Activated T-helper 1 cell treated with anti-CD3 and anti-CD28 coated beads, Interleukin-12 subunit alpha, Interleukin-12 subunit beta, Interleukin-2, Interleukin-4 antibody, amounts not matched to agents 30 ng/mL and 10 ng/mL and 1 ng/mL, durations not matched to agents 14 hours and 24 hours and 36 hours (primary cell): Measurements from ENCODE around the gene HARS2. TPM values are rescaled to one million over a fixed set of nuclear protein-coding genes. Genes with fewer than 3 reads are reported as not detected.
A peak's percentile ranks its signal among the peaks of the same experiment; 100 is the strongest.
"Not testable (repeated sequence)": the region's sequence is repeated elsewhere in the genome, so short reads cannot be mapped to it uniquely, and the experiment has no call there.

ENCODE experiments used
- DNase-seq: peaks from one replicate; pipeline ENCODE4 v3.0.0; 2021; ENCODE audit warnings: low spot score
- H3K27ac Mint-ChIP-seq: one replicate; pipeline ENCODE4 v1.8.0; 2021; ENCODE audit warnings: mild to moderate bottlenecking, mixed read lengths
- H3K27me3 Mint-ChIP-seq: one replicate; pipeline ENCODE4 v1.8.0; 2022; ENCODE audit warnings: mild to moderate bottlenecking, moderate library complexity, mixed read lengths; ENCODE audit not compliant: insufficient read depth
- H3K36me3 Mint-ChIP-seq: one replicate; pipeline ENCODE4 v1.8.0; 2021; ENCODE audit warnings: low read depth, mixed read lengths
- H3K4me1 Mint-ChIP-seq: one replicate; pipeline ENCODE4 v1.8.0; 2021; ENCODE audit warnings: low read depth, mixed read lengths
- H3K4me3 Mint-ChIP-seq: one replicate; pipeline ENCODE4 v1.8.0; 2021; ENCODE audit warnings: mild to moderate bottlenecking, moderate library complexity, mixed read lengths
- H3K9me3 Mint-ChIP-seq: one replicate; pipeline ENCODE4 v1.8.0; 2021; ENCODE audit warnings: mixed read lengths
- intact Hi-C: fragments of 100-400 bp; cut with micrococcal nuclease; formaldehyde crosslinking; loops from one replicate; pipeline ENCODE4 v1.15.1; 2024
- total RNA-seq: library from RNA; stranded (reverse); gene quantifications from 2 replicates; pipeline ENCODE4 v1.2.3, GENCODE V29; 2022

Gene HARS2
- total RNA-seq, 1 donor from 2014 or later, result 31.2 TPM

DNA sequence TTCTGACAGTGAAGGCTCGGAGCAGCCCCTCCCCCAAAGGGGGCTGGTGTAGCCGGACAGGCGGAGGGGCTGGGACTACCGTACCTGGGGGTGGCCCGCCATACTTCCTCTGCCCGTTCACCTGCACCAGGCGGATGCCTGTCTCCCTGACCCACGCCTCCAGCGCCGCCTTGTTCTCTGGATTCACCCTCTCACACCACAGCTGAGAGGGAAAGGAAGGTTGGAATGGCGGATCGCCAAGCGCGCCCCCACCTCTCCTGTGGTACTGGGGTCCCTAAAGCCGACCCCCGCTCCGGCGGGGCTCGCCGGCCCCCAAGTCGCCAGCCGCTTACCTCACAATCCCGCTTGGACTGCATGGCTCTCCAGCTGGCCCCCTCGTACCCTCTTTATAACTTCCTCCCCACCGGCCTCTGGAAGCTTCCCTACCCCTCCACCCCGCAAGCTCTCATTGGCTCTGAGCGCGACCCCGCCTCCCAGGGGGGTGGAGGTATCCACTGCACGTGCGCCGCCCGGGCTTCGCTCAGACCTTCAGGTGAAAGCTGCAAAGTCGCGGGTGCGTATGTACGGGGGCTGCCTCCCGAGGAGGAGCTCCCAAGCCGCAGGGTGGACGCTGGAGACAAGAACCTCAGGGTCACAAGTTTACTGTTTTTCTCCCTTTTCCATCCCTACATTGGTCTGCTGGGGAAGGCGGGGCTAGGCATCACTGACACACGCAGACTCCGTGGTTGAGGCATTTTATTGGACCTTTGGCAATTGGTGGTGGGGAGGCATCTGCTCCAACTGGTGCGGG is 17.9 kb upstream of the HARS2 start, which contains the start of gene DND1:
Gene DND1 (minus strand): TSS at position 390 of the 790 bp plus-strand sequence. CDS start 34 bp downstream, at position 356.
- Mint-ChIP-seq H3K9me3 (no peaks in the 10 kb centered on the region), H3K27ac (no peak within 1 kb of the TSS), H3K36me3 (peaks cover 46% of the 10 kb centered on the region), H3K4me1 (peaks cover 12% of the 10 kb centered on the region), H3K27me3 (no peaks in the 10 kb centered on the region), H3K4me3 (no peak within 1 kb of the TSS)
- intact Hi-C loops, result no loop called here
- DNase-seq, result no peak

DNA sequence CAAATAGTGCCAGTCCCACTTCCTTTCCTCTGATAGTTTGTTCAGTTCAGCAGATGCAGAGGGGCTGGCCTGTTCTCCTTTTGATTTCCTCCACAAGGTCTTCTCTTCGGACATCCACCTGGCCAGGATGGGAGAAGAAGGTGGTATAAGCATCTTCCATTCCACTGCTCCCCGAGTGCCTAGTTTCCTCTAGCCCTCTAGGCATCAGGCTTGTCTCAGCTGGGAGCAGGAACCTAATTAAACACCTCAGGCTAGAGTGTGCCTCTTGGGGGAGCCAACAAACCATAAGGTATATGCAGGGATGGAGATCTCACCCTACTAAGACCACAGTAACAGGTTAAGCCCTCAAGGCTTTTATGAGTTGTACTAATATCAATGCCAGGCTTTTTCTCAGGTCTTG is 17.0 kb upstream of the HARS2 start:
- no peaks in the 10 kb centered on the region for H3K9me3 Mint-ChIP-seq
- H3K36me3 Mint-ChIP-seq, result peaks cover 47% of the 10 kb centered on the region
- H3K27me3 Mint-ChIP-seq, result no peaks in the 10 kb centered on the region
- no peak overlapping the region for H3K4me3 Mint-ChIP-seq
- intact Hi-C loops, result no loop called here
- no peak overlapping the region for H3K27ac Mint-ChIP-seq
- H3K4me1 Mint-ChIP-seq, result peaks cover 12% of the 10 kb centered on the region
- DNase-seq, result no peak

DNA sequence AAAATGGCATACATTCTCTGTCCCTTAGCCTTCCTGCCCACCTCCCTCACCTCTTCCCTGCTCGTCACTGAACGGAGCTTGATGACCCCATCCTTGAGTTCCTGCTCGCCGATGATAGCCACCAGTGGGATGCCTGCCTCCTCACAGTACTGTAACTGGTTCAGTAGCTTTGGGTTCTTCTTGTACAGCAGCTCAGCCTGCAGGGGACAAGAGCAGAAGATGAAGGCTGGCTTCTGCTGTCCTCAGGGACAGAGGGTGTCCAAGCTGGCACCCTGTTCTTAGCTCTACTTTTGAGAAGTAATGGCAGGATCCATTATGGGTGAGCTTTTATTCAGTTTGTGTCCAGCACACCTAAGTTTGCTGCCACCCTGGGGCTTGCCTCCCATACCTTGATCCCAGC is 16.6 kb upstream of the HARS2 start:
- Mint-ChIP-seq H3K27me3 (no peaks in the 10 kb centered on the region), H3K36me3 (peaks cover 47% of the 10 kb centered on the region), H3K27ac (no peak overlapping the region), H3K9me3 (no peaks in the 10 kb centered on the region), H3K4me3 (no peak overlapping the region), H3K4me1 (peaks cover 12% of the 10 kb centered on the region)
- intact Hi-C loops, result no loop called here
- no peak for DNase-seq

DNA sequence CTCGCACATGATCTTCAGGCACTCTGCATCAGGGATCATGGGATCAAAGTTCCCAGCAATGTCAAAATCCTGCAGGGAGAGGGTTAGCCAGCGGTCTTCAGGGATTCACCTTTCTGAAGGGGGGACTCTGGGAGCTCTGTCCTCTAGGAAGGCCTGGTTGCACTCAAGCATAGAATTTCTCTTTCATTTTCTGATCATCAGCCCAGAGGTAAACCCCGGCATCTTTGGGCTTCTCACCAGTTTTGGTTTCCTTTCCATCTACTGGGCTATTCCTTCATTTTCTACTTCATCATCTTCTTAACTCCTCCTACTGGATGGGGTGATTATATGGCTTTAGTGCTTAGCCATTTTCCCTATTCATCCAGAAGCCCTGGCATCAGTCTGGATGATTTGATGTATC is 13.3 kb upstream of the HARS2 start:
- Mint-ChIP-seq H3K27ac (peak overlapping the region; percentile 71), H3K27me3 (no peaks in the 10 kb centered on the region), H3K9me3 (no peaks in the 10 kb centered on the region), H3K4me3 (no peak overlapping the region), H3K4me1 (peaks cover 12% of the 10 kb centered on the region), H3K36me3 (peaks cover 41% of the 10 kb centered on the region)
- intact Hi-C loops, result no loop called here
- DNase-seq, result no peak

DNA sequence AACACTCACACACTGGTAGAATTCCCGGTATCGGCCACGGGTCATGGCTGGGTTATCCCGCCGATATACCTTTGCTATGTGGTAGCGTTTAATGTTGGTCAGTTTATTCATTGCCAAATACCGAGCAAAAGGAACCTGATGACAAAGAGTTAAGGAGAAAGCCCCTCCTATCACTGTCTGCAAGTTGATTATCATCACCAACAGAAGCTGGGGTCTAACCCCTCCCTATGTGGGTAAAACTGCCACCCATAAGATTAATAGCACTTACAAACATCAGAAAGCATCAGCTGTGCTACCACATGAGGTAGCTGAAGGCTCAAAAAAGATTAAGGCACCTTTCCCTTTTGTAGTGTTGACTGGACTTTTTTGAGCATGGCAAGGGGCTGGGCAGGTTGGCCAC is 12.3 kb upstream of the HARS2 start:
- DNase-seq, result no peak
- H3K27me3 Mint-ChIP-seq, result no peaks in the 10 kb centered on the region
- intact Hi-C loops, result no loop called here
- no peak overlapping the region for H3K27ac Mint-ChIP-seq
- H3K9me3 Mint-ChIP-seq, result no peaks in the 10 kb centered on the region
- no peak overlapping the region for H3K4me3 Mint-ChIP-seq
- peaks cover 42% of the 10 kb centered on the region for H3K36me3 Mint-ChIP-seq
- peaks cover 12% of the 10 kb centered on the region for H3K4me1 Mint-ChIP-seq

DNA sequence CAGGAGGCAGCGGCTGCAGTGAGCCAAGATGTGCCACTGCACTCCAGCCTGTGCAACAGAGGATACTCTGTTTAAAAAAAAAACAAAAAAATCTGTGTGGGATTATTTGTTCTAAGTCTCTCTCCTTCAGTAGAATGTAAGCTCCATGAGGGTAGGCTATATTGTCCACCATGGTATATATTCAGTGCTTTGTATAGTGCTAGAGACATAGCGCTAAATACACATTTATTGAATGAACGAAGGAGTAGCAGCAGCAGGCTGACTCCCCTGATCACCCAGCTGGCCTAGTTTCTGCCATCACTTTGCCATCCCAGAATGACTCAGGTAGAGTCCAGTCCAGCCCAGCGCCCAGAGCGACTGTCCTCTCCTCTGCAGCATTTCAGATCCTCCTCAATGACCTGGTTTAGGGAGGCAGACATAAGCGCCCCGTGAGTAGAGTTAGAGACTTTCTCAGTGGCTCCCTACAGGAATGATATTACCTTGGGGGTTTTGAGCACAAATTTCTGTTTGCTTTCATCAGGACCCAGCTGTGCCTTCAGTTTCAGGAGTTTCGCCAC is 801 bp upstream of the HARS2 start:
- Mint-ChIP-seq H3K9me3 (no peaks in the 10 kb centered on the region), H3K27ac (peak overlapping the region; percentile 95), H3K36me3 (peaks cover 33% of the 10 kb centered on the region), H3K4me3 (peak overlapping the region; percentile 100), H3K27me3 (no peaks in the 10 kb centered on the region), H3K4me1 (peaks cover 50% of the 10 kb centered on the region)
- intact Hi-C loops, result loop anchor here (2.0 kb wide), 1 partner anchor 388 kb away; the partner anchor contains the start of gene PFDN1
- no peak for DNase-seq

DNA sequence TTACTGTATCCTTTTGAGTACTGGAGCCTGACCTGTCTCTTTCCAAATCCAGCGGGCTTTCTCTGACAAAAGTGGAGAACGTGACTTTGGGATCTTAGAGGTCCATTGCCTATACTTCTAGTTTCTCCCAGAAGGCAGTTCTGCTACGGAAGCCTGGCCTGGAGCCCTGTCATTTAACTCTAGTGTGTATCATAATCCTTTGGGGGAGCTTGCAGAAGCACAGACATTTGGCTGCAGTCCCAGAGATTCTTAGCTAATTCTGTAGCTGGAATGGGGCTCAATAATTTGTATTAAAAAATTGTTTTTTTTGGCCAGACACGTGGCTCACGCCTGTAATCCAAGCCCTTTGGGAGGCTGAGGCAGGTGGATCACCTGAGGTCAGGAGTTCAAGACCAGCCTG is 3.0 kb downstream of the HARS2 start:
- Mint-ChIP-seq H3K27ac (no peak overlapping the region), H3K4me1 (peaks cover 37% of the 10 kb centered on the region), H3K4me3 (no peak overlapping the region), H3K27me3 (no peaks in the 10 kb centered on the region), H3K36me3 (peaks cover 62% of the 10 kb centered on the region), H3K9me3 (no peaks in the 10 kb centered on the region)
- DNase-seq, result no peak
- intact Hi-C loops, result no loop called here

DNA sequence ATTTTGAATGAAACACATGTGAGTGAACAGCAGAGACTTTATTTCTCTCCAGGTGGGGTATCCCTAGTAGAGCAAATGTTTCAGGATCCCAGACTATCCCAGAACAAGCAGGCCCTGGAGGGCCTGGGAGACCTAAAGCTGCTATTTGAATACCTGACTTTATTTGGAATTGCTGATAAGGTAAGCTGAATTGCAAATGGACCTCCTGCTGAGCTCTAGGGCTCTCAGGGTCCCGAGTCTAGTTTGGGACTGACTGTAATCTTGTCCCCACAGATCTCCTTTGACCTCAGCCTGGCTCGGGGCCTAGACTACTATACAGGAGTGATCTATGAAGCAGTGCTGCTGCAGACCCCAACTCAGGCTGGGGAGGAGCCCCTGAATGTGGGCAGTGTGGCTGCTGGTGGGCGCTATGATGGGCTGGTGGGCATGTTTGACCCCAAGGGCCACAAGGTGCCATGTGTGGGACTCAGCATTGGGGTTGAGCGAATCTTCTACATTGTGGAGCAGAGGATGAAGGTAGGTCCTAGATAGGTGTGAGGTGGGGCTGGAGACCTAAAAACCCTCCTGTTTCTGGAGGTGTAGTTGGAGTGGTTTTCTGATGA is 5.7 kb downstream of the HARS2 start:
- no peak for DNase-seq
- peaks cover 38% of the 10 kb centered on the region for H3K4me1 Mint-ChIP-seq
- H3K27me3 Mint-ChIP-seq, result no peaks in the 10 kb centered on the region
- H3K27ac Mint-ChIP-seq, result no peak overlapping the region
- peaks cover 59% of the 10 kb centered on the region for H3K36me3 Mint-ChIP-seq
- no peak overlapping the region for H3K4me3 Mint-ChIP-seq
- no peaks in the 10 kb centered on the region for H3K9me3 Mint-ChIP-seq
- intact Hi-C loops, result no loop called here

DNA sequence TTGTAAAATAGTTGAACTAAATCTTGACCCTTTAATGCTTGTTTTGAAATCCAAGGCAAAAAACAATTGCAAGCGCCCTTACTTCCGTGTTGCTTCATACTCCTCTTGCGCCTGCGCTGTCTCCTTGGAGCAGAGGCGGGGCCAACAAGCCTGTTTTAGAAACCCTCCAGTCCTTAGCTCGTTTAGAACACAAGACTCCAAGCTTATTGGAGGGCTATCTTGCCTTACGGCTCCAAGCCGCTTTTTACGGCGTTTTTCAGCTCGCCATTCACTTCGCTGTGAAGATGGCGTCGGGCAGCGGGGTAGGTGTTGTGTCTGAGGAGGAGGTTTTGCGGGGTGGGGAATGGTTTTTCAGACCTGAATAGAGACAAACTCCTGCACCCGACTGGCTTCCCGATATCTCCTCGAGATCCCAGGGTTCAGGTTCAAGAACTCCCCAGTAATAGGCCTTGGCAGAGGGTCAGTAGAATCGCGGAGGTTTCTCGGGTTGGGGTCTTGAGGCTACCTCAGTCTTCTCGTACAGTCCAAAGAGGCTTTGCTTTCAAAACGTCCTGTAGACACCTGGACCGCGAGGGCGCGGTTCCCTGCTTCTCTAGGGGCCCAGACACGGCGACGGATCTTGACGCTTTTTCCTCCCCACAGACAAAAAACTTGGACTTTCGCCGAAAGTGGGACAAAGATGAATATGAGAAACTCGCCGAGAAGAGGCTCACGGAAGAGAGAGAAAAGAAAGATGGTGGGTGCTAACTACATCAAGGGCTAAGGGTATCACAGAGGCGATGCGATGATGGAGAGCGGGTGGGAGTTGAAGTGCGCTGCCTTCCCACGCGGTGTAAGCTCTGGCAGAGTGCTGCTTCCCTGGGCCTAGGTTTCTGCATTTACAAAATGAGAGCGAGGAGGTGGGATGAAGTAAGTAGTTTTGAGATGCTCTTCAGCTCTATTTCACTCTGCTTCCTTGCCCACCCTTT is 9.2 kb downstream of the HARS2 start, which contains the start of gene ZMAT2:
Gene ZMAT2 (plus strand): TSS at position 271 of the 968 bp plus-strand sequence. CDS start 14 bp downstream, at position 285.
- Mint-ChIP-seq H3K36me3 (peaks cover 62% of the 10 kb centered on the region), H3K27me3 (no peaks in the 10 kb centered on the region), H3K9me3 (no peaks in the 10 kb centered on the region), H3K27ac (peak within 1 kb of the TSS; percentile 88), H3K4me3 (peak within 1 kb of the TSS; percentile 96), H3K4me1 (peaks cover 22% of the 10 kb centered on the region)
- intact Hi-C loops, result loop anchor here (1.0 to 5.0 kb wide), 8 partner anchors 9 to 917 kb away; partner anchors contain the start of genes ANKHD1, APBB3, DIAPH1 and HARS1
- DNase-seq, result peak; percentile 92

DNA sequence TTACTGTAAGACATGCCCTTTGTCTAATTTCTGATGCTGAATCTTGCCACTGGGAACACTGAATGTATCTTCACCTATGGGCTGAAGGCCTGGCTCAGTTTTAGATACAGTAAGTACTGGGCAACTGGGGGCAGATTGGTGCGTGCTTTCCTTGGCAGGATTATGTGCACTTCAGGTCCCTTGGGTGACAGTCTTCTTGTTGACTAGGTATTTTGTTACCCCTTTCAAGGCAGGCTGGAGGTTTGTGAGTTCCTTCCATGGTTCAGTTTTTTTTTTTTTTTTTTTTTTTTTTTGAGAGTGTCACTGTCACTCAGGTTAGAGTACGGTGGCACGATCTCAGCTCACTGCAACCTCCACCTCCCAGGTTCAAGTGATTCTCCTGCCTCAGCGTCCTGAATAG is 16.6 kb downstream of the HARS2 start:
- intact Hi-C loops, result no loop called here
- H3K36me3 Mint-ChIP-seq, result peaks cover 23% of the 10 kb centered on the region
- no peak for DNase-seq

DNA sequence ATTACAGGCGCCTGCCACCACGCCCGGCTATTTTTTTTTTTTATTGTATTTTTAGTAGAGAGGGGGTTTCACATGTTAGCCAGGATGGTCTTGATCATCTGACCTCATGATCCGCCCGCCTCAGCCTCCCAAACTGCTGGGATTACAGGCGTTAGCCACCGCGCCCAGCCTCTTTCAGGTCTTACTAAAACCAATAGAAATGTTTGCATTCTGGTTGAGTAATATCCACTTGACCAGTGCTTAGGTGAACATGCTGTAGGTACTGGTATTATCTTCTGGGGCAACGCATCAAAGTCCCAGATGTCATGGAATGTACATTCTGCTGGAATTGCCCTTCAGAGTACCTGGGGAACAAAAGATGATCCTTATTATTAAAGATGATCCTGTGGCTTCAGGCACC is 17.5 kb downstream of the HARS2 start:
- intact Hi-C loops, H3K27me3 Mint-ChIP-seq: not testable (repeated sequence)

More for the DNA sequence above, 16.6 kb downstream of the HARS2 start:
- H3K27ac Mint-ChIP-seq, result peak overlapping the region; percentile 1
- no peak overlapping the region for H3K4me3 Mint-ChIP-seq
- no peaks in the 10 kb centered on the region for H3K9me3 Mint-ChIP-seq
- peaks cover 22% of the 10 kb centered on the region for H3K4me1 Mint-ChIP-seq
- peaks cover 5% of the 10 kb centered on the region for H3K27me3 Mint-ChIP-seq

DNA sequence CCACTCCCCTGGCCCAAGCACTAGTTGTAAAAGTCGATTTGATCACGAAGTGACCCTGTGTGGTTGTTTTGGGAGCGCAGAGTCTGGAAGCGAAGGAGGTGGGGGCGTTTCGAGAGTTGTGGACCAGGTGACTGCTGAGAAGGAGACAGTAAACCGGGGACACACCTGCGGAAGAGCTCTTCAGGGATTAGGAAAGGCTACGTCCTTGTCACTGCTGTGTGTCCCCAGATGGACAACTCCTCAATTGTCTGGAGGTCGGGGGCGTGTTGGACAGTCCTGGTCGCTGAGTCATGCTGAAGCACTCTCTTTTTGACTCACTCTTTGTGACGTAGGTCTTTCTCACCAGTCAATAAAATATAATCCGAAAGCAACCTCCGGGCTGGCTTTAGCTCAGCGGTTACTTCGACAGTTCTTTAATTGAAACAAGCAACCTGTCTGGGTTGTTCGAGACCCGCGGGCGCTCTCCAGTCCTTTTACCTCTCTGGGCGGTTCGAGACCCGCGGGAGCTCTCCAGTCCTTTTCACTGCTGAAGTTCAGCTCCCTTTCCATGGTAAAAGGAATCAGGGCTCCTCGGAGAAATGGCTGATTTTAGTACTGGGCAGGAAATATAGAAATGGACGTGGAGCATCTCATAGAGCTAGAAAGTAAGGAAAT is 19.8 kb downstream of the HARS2 start:
- peaks cover 22% of the 10 kb centered on the region for H3K4me1 Mint-ChIP-seq
- H3K36me3 Mint-ChIP-seq, result peaks cover 7% of the 10 kb centered on the region
- peaks cover 8% of the 10 kb centered on the region for H3K27me3 Mint-ChIP-seq
- intact Hi-C loops, result loop anchor here (1.0 to 10.0 kb wide), 8 partner anchors 9 to 606 kb away; partner anchors contain the start of genes CYSTM1, HARS1, HARS2 and TMCO6
- peak overlapping the region; percentile 94 for H3K27ac Mint-ChIP-seq
- no peaks in the 10 kb centered on the region for H3K9me3 Mint-ChIP-seq
- DNase-seq, result peak; percentile 87
- peak overlapping the region; percentile 91 for H3K4me3 Mint-ChIP-seq

More for the DNA sequence above, 17.5 kb downstream of the HARS2 start:
- Mint-ChIP-seq H3K36me3 (peaks cover 22% of the 10 kb centered on the region), H3K4me1 (peaks cover 22% of the 10 kb centered on the region)
- not testable (repeated sequence) for H3K27ac Mint-ChIP-seq, DNase-seq, H3K4me3 Mint-ChIP-seq, H3K9me3 Mint-ChIP-seq
